Measurements from ENCODE around the gene VSNL1.

Gene VSNL1

GRCh38 chr2:17688600-17688999 is 148.1 kb downstream of the VSNL1 start:
- in situ Hi-C loops (cut with HindIII; ENCODE audit: low sequenced_read_pairs) = no loop called here

- in situ Hi-C loops (cut with HindIII; ENCODE audit: low sequenced_read_pairs) = no loop called here
Observed at GRCh38 chr2:17689010-17689409, 148.5 kb downstream of the VSNL1 start.

GRCh38 chr2:17690776-17691175 is 150.3 kb downstream of the VSNL1 start:
- in situ Hi-C loops (cut with HindIII; ENCODE audit: low sequenced_read_pairs) = no loop called here

Measured in DLD1 (cell line).